Muscle of leg (tissue), 11 donors: Measurements from ENCODE around the gene EPS8. TPM values are rescaled to one million over a fixed set of nuclear protein-coding genes. Genes with fewer than 3 reads are reported as not detected.
A peak's percentile ranks its signal among the peaks of the same experiment; 100 is the strongest.

Experiments
- DNase-seq: peaks from one replicate; pipeline ENCODE4 v3.0.0; 2013
- H3K27ac ChIP-seq: one replicate; pipeline ENCODE4 v1.5.1; 2013; ENCODE audit warnings: mild to moderate bottlenecking, low read length, control low read depth
- H3K27me3 ChIP-seq: one replicate; pipeline ENCODE4 v1.6.1; 2013; ENCODE audit warnings: low read length; ENCODE audit not compliant: control insufficient read depth, insufficient read depth
- H3K36me3 ChIP-seq: one replicate; pipeline ENCODE4 v1.6.1; 2013; ENCODE audit warnings: low read length; ENCODE audit not compliant: control insufficient read depth, insufficient read depth
- H3K4me1 ChIP-seq: one replicate; pipeline ENCODE4 v1.6.1; 2013; ENCODE audit warnings: low read length; ENCODE audit not compliant: control insufficient read depth, insufficient read depth
- H3K4me3 ChIP-seq: one replicate; pipeline ENCODE4 v1.5.1; 2013; ENCODE audit warnings: low read length, control low read depth
- H3K9me3 ChIP-seq: replicated peaks from 2 replicates; pipeline ENCODE4 v1.6.1; 2013; ENCODE audit warnings: low read depth, low read length; ENCODE audit not compliant: control insufficient read depth
- WGBS: methylation state at CpG from one replicate; pipeline ENCODE4 v1.1.5; 2013; ENCODE audit warnings: missing lambda C conversion rate; ENCODE audit not compliant: insufficient coverage; 5-methylcytosine and 5-hydroxymethylcytosine counted together
- polyA plus RNA-seq, 8 donors: library from polyadenylated mRNA; unstranded; fragments of 120-200 nt; gene quantifications; one replicate each; pipeline versions ENCODE4 v1.2.1 to v1.2.3, GENCODE V29; 2013; ENCODE audit warnings: inconsistent platforms in 1 of 8, low replicate concordance in 1 of 8; ENCODE audit not compliant: insufficient read length in 8 of 8, insufficient read depth in 1 of 8
- total RNA-seq: library from RNA; stranded (reverse); fragments of 120-200 nt; gene quantifications from one replicate; pipeline ENCODE4 v1.2.4, GENCODE V29; 2013

EPS8 gene
- total and polyA plus RNA-seq, 9 donors = 27.2 to 52.6 (median 37.1) TPM

- Histone ChIP-seq H3K4me1 (peaks cover 2% of the 10 kb centered on the region), H3K4me3 (no peak overlapping the region), H3K9me3 (no peaks in the 10 kb centered on the region), H3K27me3 (no peaks in the 10 kb centered on the region), H3K27ac (no peak overlapping the region), H3K36me3 (no peaks in the 10 kb centered on the region)
- WGBS = no CpG with 5 or more reads among the region's 1 CpG
- DNase-seq = no peak
These were observed 77.0 kb downstream of the EPS8 start for GRCh38 chr12:15712160-15712559.

DNA sequence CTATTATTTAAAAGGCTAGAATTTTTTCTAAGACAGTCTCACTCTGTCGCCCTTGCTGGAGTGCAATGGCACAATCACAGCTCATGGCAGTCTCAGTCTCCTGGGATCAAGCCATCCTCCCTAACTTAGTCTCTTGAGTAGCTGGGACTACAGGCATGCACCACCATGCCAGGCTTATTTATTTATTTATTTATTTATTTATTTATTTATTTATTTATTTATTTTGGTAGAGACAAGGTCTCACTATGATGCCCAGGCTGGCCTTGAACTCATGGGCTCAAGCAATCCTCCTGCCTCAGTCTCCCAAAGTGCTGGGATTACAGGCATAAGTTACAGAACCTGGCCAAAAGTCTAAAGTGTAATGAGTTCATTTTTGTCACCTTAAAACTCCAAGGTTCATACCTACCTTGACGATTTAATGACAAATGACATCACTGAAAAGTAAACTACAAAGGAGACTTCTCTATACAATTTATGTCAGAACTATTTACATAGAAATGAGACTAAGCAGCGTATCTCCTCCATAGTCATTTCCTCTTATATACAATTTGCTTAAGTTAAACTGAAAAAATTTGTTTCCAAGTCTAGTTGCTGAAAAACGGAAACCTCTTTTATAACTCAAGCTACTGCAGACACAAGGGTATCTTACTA lies 78.2 kb downstream of the EPS8 start:
- no peak overlapping the region for H3K27ac ChIP-seq
- H3K4me1 ChIP-seq = peaks cover 2% of the 10 kb centered on the region

GRCh38 chr12:15709551-15709950 lies 79.6 kb downstream of the EPS8 start:
- Histone ChIP-seq H3K27me3 (no peaks in the 10 kb centered on the region), H3K4me3 (no peak overlapping the region), H3K27ac (no peak overlapping the region), H3K9me3 (no peaks in the 10 kb centered on the region), H3K4me1 (peaks cover 2% of the 10 kb centered on the region), H3K36me3 (no peaks in the 10 kb centered on the region)
- DNase-seq = no peak
- 96% methylated on average over 4 of the region's 6 CpGs for WGBS

More for the DNA sequence above, 78.2 kb downstream of the EPS8 start:
- H3K36me3 ChIP-seq = no peaks in the 10 kb centered on the region
- no peak for DNase-seq
- no peak overlapping the region for H3K4me3 ChIP-seq
- H3K9me3 ChIP-seq = no peaks in the 10 kb centered on the region
- no peaks in the 10 kb centered on the region for H3K27me3 ChIP-seq
- WGBS = no CpG with 5 or more reads among the region's 4 CpGs

GRCh38 chr12:15708396-15709076 lies 80.7 kb downstream of the EPS8 start:
- Histone ChIP-seq H3K9me3 (no peaks in the 10 kb centered on the region), H3K27me3 (no peaks in the 10 kb centered on the region), H3K36me3 (no peaks in the 10 kb centered on the region), H3K4me3 (no peak overlapping the region), H3K4me1 (peaks cover 2% of the 10 kb centered on the region), H3K27ac (no peak overlapping the region)
- no peak for DNase-seq
- 80% methylated on average over 1 of the region's 2 CpGs for WGBS

DNA sequence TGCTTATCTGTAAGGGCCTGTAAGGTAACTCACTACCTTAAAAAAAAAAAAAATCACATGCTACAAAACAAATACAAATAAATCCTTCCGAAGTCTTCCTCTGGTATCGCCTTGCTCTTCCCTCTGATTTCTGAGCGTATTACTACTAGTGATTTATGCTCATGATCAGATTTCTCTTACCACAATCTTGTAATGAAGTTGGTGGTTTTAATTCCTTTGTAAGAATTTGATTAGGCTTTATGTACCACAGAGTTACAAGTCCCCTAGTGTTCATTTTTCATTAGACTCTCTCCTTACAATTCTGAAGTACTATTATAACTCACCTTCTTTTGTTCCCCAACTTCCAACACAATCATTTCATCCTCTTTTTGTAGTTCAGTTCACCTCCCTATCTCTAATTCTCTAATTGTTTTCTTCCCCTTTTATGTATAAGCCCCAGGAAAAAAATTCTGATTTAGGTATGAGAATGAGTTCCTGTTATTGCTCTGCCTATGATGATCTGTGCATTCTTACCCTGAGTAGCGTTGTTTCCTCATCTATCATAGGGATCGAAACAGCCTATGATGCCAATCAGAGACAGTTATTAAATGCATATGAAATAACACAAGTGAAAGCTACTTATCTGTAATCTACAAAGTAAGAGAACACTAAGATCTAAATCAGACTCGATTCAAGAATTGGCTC lies 81.5 kb downstream of the EPS8 start:
- no peaks in the 10 kb centered on the region for H3K36me3 ChIP-seq
- no peaks in the 10 kb centered on the region for H3K9me3 ChIP-seq
- no peak overlapping the region for H3K4me3 ChIP-seq
- no CpG with 5 or more reads among the region's 6 CpGs for WGBS
- H3K27ac ChIP-seq = no peak overlapping the region
- H3K27me3 ChIP-seq = no peaks in the 10 kb centered on the region
- no peaks in the 10 kb centered on the region for H3K4me1 ChIP-seq
- DNase-seq = no peak

DNA sequence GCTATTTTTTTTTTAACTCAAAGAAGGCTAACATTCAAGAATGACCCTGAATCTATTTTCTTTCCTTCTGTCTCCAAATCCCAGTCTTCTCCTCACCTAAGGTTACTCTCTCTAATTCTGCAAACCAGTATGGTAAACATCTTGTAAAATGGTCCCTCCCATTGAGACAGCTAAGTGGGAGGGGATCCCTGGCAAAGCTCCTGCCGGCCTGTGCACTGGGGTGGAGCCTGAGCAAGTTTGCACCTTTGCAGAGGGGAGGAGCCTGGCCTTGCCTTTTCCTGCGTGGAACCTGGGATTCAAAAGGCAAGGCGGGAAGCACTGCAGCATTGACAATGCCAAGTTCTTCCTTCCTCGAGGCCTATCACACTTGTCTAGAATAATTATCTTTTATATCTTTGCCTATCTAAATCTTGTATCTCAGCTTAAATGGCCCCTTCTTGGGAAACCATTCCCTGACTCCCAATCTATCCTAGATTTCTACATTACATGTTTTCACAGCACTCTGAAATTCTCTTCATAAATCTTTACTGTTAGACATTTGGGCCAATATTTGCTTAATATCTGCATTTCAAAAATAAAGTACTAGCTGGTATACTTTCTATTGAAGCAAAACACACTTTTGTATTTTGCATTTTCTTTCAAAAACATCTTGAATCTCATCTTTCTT lies 83.0 kb downstream of the EPS8 start:
- Histone ChIP-seq H3K27ac (no peak overlapping the region), H3K4me3 (no peak overlapping the region), H3K9me3 (no peaks in the 10 kb centered on the region), H3K27me3 (no peaks in the 10 kb centered on the region), H3K4me1 (no peaks in the 10 kb centered on the region), H3K36me3 (no peaks in the 10 kb centered on the region)
- WGBS = 81% methylated on average over 4 of the region's 4 CpGs
- no peak for DNase-seq

GRCh38 chr12:15705606-15706005 lies 83.6 kb downstream of the EPS8 start:
- DNase-seq = no peak
- Histone ChIP-seq H3K36me3 (no peaks in the 10 kb centered on the region), H3K4me3 (no peak overlapping the region), H3K27me3 (no peaks in the 10 kb centered on the region), H3K4me1 (no peaks in the 10 kb centered on the region), H3K9me3 (no peaks in the 10 kb centered on the region), H3K27ac (no peak overlapping the region)
- WGBS = no CpG with 5 or more reads among the region's 2 CpGs

GRCh38 chr12:15702276-15702675 lies 86.9 kb downstream of the EPS8 start:
- Histone ChIP-seq H3K27ac (peak overlapping the region; percentile 18), H3K9me3 (no peaks in the 10 kb centered on the region), H3K4me1 (peaks cover 3% of the 10 kb centered on the region), H3K36me3 (no peaks in the 10 kb centered on the region), H3K27me3 (no peaks in the 10 kb centered on the region), H3K4me3 (no peak overlapping the region)
- WGBS = no CpG with 5 or more reads among the region's 2 CpGs
- peak; percentile 34 for DNase-seq

GRCh38 chr12:15701631-15702156 lies 87.5 kb downstream of the EPS8 start:
- no CpG with 5 or more reads among the region's 3 CpGs for WGBS
- Histone ChIP-seq H3K4me1 (peaks cover 3% of the 10 kb centered on the region), H3K27ac (peak overlapping the region; percentile 18), H3K27me3 (no peaks in the 10 kb centered on the region), H3K9me3 (no peaks in the 10 kb centered on the region), H3K36me3 (no peaks in the 10 kb centered on the region), H3K4me3 (no peak overlapping the region)
- DNase-seq = peak; percentile 42

DNA sequence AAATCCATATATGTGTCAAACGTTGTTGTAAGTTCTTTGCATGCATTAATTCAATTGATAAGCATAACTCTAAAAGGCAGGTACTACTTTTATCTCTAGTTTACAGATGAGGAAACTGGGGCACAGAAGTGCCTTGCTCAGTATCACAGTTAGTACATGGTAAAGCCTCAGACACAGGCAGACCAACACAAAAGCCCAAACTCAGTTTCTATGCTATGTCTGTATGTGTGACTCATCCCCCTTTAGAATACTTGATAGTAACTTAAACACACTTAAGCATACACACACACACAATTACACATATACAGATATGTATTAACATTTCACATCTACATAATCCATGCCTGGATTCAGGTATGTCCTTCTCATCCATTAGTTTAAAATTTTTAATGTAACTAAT lies 88.0 kb downstream of the EPS8 start:
- no peaks in the 10 kb centered on the region for H3K36me3 ChIP-seq
- no CpG with 5 or more reads among the region's 1 CpG for WGBS
- no peak for DNase-seq
- peaks cover 3% of the 10 kb centered on the region for H3K4me1 ChIP-seq
- no peaks in the 10 kb centered on the region for H3K27me3 ChIP-seq
- H3K9me3 ChIP-seq = no peaks in the 10 kb centered on the region
- H3K27ac ChIP-seq = peak overlapping the region; percentile 33
- no peak overlapping the region for H3K4me3 ChIP-seq
